Tibial nerve (tissue), 4 donors: ENCODE data around the gene NTM. TPM values are rescaled to one million over a fixed set of nuclear protein-coding genes. Genes with fewer than 3 reads are reported as not detected.

Experiments
- DNase-seq, 2 donors: peaks; one replicate each; pipeline ENCODE4 v3.0.0-alpha.2; 2019; ENCODE audit warnings: low spot score in 2 of 2
- H3K27ac ChIP-seq, 4 donors: fragments of 200-600 bp; sonication (generic) in 3 of 4; one replicate each; pipeline ENCODE4 v1.5.1; 2017 to 2019; ENCODE audit warnings: mild to moderate bottlenecking in 1 of 4
- H3K27me3 ChIP-seq, 2 donors: fragments of 200-600 bp; sonication (generic) in 1 of 2; one replicate each; pipeline versions ENCODE4 v1.5.1 to v1.6.0; 2017 to 2019
- H3K36me3 ChIP-seq, 3 donors: fragments of 200-600 bp; sonication (generic); one replicate each; pipeline ENCODE4 v1.5.1; 2018 to 2019
- H3K4me1 ChIP-seq, 4 donors: fragments of 200-600 bp; sonication (generic) in 3 of 4; one replicate each; pipeline ENCODE4 v1.5.1; 2017 to 2019
- H3K4me3 ChIP-seq, 4 donors: fragments of 200-600 bp; sonication (generic) in 3 of 4; one replicate each; pipeline ENCODE4 v1.5.1; 2017 to 2019; ENCODE audit warnings: mild to moderate bottlenecking in 1 of 4, moderate library complexity in 1 of 4
- H3K9me3 ChIP-seq, 4 donors: fragments of 200-600 bp; sonication (generic) in 3 of 4; one replicate each; pipeline ENCODE4 v1.5.1; 2017 to 2019
- CTCF ChIP-seq, 5 experiments: fragments of 200-600 bp in 3 of 5; fragments of 450-650 bp in 2 of 5; sonication (generic) in 3 of 5; IDR thresholded peaks; one replicate each; pipeline ENCODE4 v1.5.1; 2016 to 2019; ENCODE audit warnings: antibody characterized with exemption in 5 of 5, mild to moderate bottlenecking in 3 of 5, moderate library complexity in 2 of 5
- EP300 ChIP-seq, 2 donors: sonication (generic); formaldehyde crosslinking; IDR thresholded peaks; one replicate each; pipeline ENCODE4 v1.6.1; 2017; ENCODE audit warnings: antibody characterized with exemption in 2 of 2, mild to moderate bottlenecking in 1 of 2
- POLR2A ChIP-seq, 2 donors: fragments of 450-650 bp; IDR thresholded peaks; one replicate each; pipeline ENCODE4 v1.6.1; 2017; ENCODE audit warnings: antibody characterized with exemption in 2 of 2, mild to moderate bottlenecking in 2 of 2, moderate library complexity in 2 of 2
- WGBS, 2 donors: methylation state at CpG; one replicate each; pipeline ENCODE4 v1.1.5; 2018; 5-methylcytosine and 5-hydroxymethylcytosine counted together
- total RNA-seq, 4 donors: library from RNA; depleted of rRNA; stranded (reverse); fragments of >200 nt; gene quantifications; one replicate each; pipeline ENCODE4 v1.1.0, GENCODE V29; 2016

NTM gene
- total RNA-seq, 4 donors from 2014 or later: 3.7 to 11.4 (median 10.8) TPM

GRCh38 chr11:132008872-132009271, 638.5 kb downstream of the NTM start:
- DNase-seq: no peak
- H3K4me3 ChIP-seq: no peak overlapping the region
- H3K27me3 ChIP-seq: no peaks in the 10 kb centered on the region
- TF ChIP-seq POLR2A (IDR thresholded peaks at IDR 0.05) (no peak), EP300 (IDR thresholded peaks at IDR 0.05) (no peak), CTCF (IDR thresholded peaks at IDR 0.05) (no peak)
- no peaks in the 10 kb centered on the region for H3K36me3 ChIP-seq
- 36 to 46% methylated on average over 4 of the region's 4 CpGs for WGBS, 2 donors
- no peaks in the 10 kb centered on the region for H3K4me1 ChIP-seq
- H3K27ac ChIP-seq: no peak overlapping the region
- no peaks in the 10 kb centered on the region for H3K9me3 ChIP-seq

GRCh38 chr11:132020001-132020400, 649.6 kb downstream of the NTM start:
- H3K4me3 ChIP-seq: no peak overlapping the region
- TF ChIP-seq EP300 (IDR thresholded peaks at IDR 0.05) (no peak), CTCF (IDR thresholded peaks at IDR 0.05) (no peak), POLR2A (IDR thresholded peaks at IDR 0.05) (no peak)
- H3K9me3 ChIP-seq: peaks cover 0 to 8% (median 2%) of the 10 kb centered on the region in 4 donors
- 95 to 96% methylated on average over 1 of the region's 1 CpG for WGBS, 2 donors
- H3K36me3 ChIP-seq: no peaks in the 10 kb centered on the region
- H3K4me1 ChIP-seq: no peaks in the 10 kb centered on the region
- no peak overlapping the region for H3K27ac ChIP-seq
- no peak for DNase-seq
- H3K27me3 ChIP-seq: no peaks in the 10 kb centered on the region

GRCh38 chr11:132022285-132022684, 651.9 kb downstream of the NTM start:
- H3K27me3 ChIP-seq: no peaks in the 10 kb centered on the region
- TF ChIP-seq POLR2A (IDR thresholded peaks at IDR 0.05): no peak
- TF ChIP-seq CTCF (IDR thresholded peaks at IDR 0.05): no peak
- TF ChIP-seq EP300 (IDR thresholded peaks at IDR 0.05): no peak
- WGBS, 2 donors: 86 to 89% methylated on average over 5 of the region's 5 CpGs
- H3K27ac ChIP-seq: no peak overlapping the region
- no peak for DNase-seq
- peaks cover 0 to 4% (median 0%) of the 10 kb centered on the region in 4 donors for H3K9me3 ChIP-seq
- H3K36me3 ChIP-seq: no peaks in the 10 kb centered on the region
- no peaks in the 10 kb centered on the region for H3K4me1 ChIP-seq
- no peak overlapping the region for H3K4me3 ChIP-seq

GRCh38 chr11:132022733-132023478, 652.5 kb downstream of the NTM start:
- 60 to 68% methylated on average over 6 of the region's 6 CpGs for WGBS, 2 donors
- Histone ChIP-seq H3K36me3 (no peaks in the 10 kb centered on the region), H3K27ac (no peak overlapping the region), H3K4me1 (no peaks in the 10 kb centered on the region), H3K4me3 (no peak overlapping the region), H3K9me3 (peaks cover 0 to 4% (median 0%) of the 10 kb centered on the region in 4 donors), H3K27me3 (no peaks in the 10 kb centered on the region)
- no peak for DNase-seq
- no peak for TF ChIP-seq EP300 (IDR thresholded peaks at IDR 0.05)

GRCh38 chr11:132024587-132025295, 654.3 kb downstream of the NTM start:
- Histone ChIP-seq H3K36me3 (no peaks in the 10 kb centered on the region), H3K4me1 (no peaks in the 10 kb centered on the region), H3K27me3 (no peaks in the 10 kb centered on the region), H3K9me3 (peaks cover 0 to 4% (median 0%) of the 10 kb centered on the region in 4 donors), H3K4me3 (no peak overlapping the region), H3K27ac (no peak overlapping the region)
- DNase-seq: no peak
- TF ChIP-seq CTCF (IDR thresholded peaks at IDR 0.05) (no peak), EP300 (IDR thresholded peaks at IDR 0.05) (no peak), POLR2A (IDR thresholded peaks at IDR 0.05) (no peak)
- 84 to 87% methylated on average over 8 of the region's 8 CpGs for WGBS, 2 donors
